ENCODE data around the gene PRSS36.
"Not testable (repeated sequence)": the region's sequence is repeated elsewhere in the genome, so short reads cannot be mapped to it uniquely, and the experiment has no call there.

PRSS36 gene

DNA sequence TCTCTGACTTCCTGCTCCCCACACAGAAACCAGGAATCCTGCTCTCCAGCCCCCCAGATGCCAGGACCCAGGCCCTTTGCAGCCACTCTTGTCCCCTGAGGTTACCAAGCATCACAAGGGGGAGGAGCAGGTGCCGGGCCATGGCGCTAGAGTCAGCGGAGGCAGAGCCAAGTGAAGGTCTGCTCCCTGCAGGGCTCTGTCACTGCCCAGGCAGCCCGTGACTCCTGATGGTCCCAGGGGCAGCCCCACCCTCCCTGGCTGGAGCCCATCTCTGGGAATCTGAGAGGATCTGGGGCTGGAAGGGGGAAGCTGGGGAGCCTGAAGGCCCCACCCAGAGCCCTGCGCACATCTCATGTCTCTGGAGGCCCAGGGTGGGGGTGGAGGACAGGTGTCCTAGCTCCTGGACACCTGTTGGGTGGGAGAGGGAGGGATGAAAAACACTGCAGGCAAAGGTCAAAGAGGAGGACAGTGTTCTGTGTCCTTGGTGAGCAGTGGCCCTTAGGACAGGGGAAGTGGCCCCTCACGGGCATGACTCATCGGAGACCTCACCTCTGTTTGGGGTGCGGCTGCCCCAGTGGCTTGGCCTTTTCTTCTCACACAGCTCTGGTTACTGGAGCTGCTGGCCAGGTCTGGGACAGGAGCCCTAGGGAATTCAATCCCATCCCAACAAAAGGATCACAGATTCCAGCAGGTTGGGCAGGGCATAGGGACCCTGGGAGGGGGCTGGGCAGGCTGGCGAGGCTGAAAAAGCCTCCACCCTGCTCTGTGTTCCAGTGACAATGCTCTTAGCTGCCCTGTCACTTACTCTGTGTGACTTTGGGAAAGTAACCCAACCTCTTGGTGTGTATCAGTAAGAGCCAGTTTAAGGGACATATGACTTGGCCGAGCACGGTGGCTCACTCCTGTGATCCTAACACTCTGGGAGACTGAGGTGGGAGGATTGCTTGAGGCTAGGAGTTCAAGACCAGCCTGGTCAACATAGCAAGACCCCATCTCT, at the start of gene PRSS36:
TSS of gene PRSS36 (minus strand) at position 173 of the 997 bp plus-strand sequence. CDS start at position 142, 31 bp downstream.
- no peak for DNase-seq (ENCODE audit: low read depth in 3 of 3)

- DNase-seq (ENCODE audit: low read depth in 3 of 3) = no peak
These were observed 49.7 kb upstream of the PRSS36 start for GRCh38 chr16:31199430-31200041.

- no peak for DNase-seq (ENCODE audit: low read depth in 3 of 3)
These were observed 48.5 kb upstream of the PRSS36 start for GRCh38 chr16:31198207-31198882.

DNA sequence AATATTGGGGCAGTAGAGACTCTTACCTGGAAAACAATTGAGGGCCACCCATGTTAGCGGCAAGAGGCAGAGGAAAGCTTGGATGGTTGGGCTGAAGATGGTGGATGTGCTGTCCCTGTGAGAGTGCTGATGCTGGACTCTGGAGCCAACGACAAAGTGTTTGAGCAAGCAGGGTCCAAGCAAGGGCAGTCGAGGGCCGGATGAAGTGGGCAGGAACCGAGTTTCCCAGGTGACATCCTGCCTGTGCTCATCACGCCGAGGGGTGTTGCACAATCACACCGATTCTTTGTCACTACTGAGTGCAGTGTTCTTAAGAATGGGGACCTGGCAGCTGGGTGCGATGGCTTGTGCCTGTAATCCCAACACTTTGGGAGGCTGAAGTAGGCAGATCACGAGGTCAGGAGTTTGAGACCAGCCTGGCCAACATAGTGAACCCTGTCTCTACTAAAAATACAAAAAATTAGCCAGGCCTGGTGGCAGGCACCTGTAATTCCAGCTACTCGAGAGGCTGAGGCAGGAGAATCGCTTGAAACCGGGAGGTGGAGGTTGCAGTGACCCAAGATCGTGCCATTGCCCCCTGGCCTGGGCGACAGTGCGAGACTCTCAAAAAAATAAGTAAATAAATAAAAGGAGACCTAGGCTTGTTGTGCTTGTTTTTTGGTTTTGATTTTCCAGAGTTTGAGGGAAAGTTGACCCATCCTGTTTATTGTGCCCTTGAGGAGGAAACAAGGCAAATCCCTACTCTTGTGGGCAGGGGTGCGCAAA, 46.6 kb upstream of the PRSS36 start:
- DNase-seq (ENCODE audit: low read depth in 3 of 3) = no peak

- DNase-seq (ENCODE audit: low read depth in 3 of 3) = not testable (repeated sequence)
These were observed 46.0 kb upstream of the PRSS36 start for GRCh38 chr16:31195861-31196260.

GRCh38 chr16:31194898-31195297, 45.0 kb upstream of the PRSS36 start:
- no peak for DNase-seq (ENCODE audit: low read depth in 3 of 3)

- DNase-seq (ENCODE audit: low read depth in 3 of 3) = no peak
These were observed 44.0 kb upstream of the PRSS36 start for GRCh38 chr16:31193874-31194273.

DNA sequence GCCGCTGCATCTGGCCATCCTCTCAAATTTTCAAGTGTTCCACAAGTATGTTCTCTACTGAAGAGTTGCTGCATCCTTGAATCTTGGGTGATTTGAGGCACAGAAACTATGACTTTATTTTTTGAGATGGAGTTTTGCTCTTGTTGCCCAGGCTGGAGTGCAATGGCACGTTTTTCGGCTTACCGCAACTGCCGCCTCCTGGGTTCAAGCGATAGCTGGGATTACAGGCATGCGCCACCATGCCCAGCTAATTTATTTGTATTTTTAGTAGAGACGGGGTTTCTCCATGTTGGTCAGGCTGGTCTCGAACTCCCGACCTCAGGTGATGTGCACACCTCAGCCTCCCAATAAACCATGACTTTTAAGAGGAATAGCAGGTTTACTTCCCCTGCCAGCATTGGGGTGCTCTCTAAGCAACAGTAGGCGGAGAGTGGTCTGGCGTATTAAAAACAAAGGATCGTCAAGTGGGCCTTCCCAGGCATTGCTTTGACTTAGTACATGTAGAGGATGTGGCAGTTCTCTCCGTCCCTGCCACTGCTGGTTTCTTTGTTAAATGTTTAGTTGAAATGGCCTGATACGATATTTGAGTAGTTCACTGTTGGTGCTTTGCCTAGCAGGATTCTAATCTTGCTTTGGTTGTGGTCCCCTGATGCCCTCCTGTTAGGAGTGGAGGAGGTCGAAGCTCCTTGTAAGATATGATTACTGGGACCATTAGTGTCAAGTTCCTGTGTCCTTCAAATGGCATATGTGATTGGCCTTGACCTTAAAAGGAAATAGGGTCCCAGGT, 43.2 kb upstream of the PRSS36 start:
- no peak for DNase-seq (ENCODE audit: low read depth in 3 of 3)

GRCh38 chr16:31191697-31192428, 42.0 kb upstream of the PRSS36 start:
- no peak for DNase-seq (ENCODE audit: low read depth in 3 of 3)

DNA sequence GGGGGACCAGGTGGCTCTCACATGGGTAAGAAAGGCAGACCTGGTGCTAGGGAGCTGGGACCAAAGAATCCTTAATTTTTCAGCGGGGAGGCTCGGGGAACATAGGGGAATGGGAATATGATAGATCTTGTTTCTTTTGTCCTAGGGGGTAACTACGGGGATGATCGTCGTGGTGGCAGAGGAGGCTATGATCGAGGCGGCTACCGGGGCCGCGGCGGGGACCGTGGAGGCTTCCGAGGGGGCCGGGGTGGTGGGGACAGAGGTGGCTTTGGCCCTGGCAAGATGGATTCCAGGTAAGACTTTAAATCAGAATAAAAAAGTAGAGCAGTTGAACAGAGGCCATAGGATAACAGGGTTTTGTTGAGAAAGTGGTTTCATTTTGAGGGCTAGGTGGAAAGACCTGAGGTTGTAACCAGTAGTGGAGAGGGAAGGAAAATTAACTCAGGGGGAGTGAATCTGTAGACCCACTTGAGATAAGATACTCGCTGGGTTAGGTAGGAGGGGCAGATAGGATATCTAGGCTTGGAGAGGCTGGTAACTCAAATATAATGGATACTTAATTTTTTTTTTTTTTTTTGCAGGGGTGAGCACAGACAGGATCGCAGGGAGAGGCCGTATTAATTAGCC, 41.1 kb upstream of the PRSS36 start:
- no peak for DNase-seq (ENCODE audit: low read depth in 3 of 3)

DNA sequence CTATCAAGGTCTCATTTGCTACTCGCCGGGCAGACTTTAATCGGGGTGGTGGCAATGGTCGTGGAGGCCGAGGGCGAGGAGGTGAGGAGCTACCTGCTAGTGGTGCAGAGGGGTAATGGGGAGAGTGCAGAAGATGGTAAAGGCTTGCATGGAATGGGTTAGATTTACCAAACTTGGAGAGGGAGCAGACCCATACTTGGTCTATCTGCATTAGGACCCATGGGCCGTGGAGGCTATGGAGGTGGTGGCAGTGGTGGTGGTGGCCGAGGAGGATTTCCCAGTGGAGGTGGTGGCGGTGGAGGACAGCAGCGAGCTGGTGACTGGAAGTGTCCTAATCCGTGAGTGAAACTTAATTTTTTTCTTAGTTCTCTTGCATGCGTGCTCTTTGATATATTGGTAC, 40.2 kb upstream of the PRSS36 start:
- no peak for DNase-seq (ENCODE audit: low read depth in 3 of 3)

DNA sequence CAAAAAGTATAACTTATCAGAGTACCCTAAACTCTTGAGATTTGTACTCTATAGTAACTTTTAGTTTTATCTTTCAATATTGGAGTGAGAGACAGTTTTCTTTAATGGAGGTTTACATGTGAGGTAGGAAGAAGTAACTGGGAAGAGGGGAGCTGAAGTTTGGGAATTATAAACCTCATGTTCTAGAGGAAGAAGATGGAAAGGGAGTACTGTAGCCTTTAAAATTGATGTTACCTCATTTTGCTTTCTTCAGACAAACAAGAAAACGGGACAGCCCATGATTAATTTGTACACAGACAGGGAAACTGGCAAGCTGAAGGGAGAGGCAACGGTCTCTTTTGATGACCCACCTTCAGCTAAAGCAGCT, 39.5 kb upstream of the PRSS36 start:
- no peak for DNase-seq (ENCODE audit: low read depth in 3 of 3)

DNA sequence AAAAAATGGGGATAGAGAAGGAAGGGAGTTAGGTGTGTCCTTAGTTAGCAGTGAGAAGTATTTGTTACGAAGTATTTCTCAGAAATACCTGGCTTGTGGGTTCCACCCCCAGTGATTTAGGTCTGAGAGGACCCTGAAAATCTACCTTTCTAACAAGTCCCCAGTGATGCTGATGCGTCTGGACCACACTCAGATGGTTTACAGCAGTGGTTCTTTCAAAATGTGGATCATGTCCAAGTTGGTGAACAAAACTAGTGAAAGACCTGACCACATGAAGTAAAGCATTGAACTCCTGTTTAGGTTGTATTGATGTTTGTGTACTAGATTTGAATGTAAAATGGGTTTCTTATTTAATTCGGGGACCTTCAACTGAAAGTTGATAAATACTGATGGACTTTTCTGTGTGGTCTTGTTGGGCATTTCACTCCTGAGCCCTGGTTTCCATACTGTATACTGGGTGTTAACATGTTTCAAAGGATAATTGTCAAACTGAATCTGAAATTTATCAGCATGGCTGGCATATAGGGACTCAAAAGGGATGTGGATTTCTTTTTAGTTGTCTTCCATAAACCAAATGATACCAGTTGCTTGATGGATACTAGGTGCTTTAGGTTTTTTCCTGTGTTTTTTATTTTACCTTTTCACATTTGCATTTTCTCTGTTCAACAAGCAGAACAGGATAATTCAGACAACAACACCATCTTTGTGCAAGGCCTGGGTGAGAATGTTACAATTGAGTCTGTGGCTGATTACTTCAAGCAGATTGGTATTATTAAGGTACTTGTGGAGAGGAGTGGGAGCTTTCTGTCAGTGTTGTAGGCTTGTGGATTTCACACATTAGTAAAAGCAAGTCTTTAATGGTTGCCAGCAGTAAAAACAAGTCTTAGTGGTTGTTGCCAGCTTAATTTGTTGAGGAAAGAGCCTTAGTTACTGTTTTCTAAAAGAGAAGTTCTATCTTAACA, 38.9 kb upstream of the PRSS36 start:
- DNase-seq (ENCODE audit: low read depth in 3 of 3) = no peak

DNA sequence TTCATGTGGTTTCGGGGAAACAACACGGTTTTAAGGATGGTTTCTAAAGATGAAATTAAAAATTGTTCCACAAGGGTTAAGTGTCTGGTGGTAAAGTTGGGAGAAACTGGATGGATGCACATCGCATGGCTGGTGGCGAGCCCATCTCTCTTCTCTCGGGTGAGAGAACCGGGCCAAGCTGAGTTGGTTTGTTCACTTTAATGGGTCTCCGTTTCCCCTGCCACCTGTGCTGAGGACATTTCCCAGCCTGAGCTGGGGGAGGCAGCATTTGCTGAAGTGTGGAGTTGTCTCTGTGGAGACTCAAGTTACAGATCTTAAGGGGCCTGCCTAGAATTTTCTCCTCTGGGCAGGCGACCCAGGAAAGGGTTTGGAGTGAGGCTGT, 37.9 kb upstream of the PRSS36 start:
- DNase-seq (ENCODE audit: low read depth in 3 of 3) = no peak

GRCh38 chr16:31186930-31187807, 37.3 kb upstream of the PRSS36 start:
- DNase-seq (ENCODE audit: low read depth in 3 of 3) = no peak

- no peak for DNase-seq (ENCODE audit: low read depth in 3 of 3)
These were observed 36.3 kb upstream of the PRSS36 start for GRCh38 chr16:31186176-31186575.

GRCh38 chr16:31185339-31185738, 35.5 kb upstream of the PRSS36 start:
- no peak for DNase-seq (ENCODE audit: low read depth in 3 of 3)

DNA sequence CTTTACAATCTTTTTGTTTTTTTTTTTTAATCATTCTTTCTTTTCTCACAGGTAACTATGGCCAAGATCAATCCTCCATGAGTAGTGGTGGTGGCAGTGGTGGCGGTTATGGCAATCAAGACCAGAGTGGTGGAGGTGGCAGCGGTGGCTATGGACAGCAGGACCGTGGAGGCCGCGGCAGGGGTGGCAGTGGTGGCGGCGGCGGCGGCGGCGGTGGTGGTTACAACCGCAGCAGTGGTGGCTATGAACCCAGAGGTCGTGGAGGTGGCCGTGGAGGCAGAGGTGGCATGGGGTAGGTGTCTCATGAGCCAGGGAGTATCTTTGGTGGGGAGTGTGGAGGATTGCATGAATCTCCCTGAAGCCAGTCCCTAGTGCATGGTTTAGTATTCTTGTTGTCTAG, 35.0 kb upstream of the PRSS36 start:
- DNase-seq (ENCODE audit: low read depth in 3 of 3) = no peak
